SK-N-SH (cell line): Measurements from ENCODE around the gene TTC17. TPM values are rescaled to one million over a fixed set of nuclear protein-coding genes. Genes with fewer than 3 reads are reported as not detected.

Experiments
- CTCF ChIA-PET: fragments of 300-600, 350-600 bp; formaldehyde crosslinking; extraction: SDS; loops from one replicate; lab custom pipeline; 2021; lab: Yijun Ruan, JAX
- POLR2A ChIA-PET: fragments of 350-600 bp; sonication (Branson Sonifier 250); formaldehyde crosslinking; extraction: SDS; loops from one replicate; lab custom pipeline; 2020; ENCODE audit warnings: antibody characterized with exemption, inconsistent platforms; lab: Yijun Ruan, JAX
- DNase-seq: peaks from one replicate; pipeline ENCODE4 v3.0.0; 2012
- H2AFZ ChIP-seq: fragments of 200-600 bp; sonication (generic); 2 replicates; pipeline ENCODE4 v1.8.1; 2016; ENCODE audit warnings: antibody characterized with exemption, mild to moderate bottlenecking, low read depth
- H3F3A ChIP-seq: fragments of 200-600 bp; sonication (generic); replicated peaks from 2 replicates; pipeline ENCODE3; 2016; ENCODE audit warnings: antibody characterized with exemption, mild to moderate bottlenecking; ENCODE audit not compliant: insufficient read depth
- H3K27ac ChIP-seq, 2 experiments: fragments of 200-500 bp in 1 of 2; fragments of 200-600 bp in 1 of 2; sonication (Bioruptor generic) in 1 of 2; sonication (generic), shearing (Covaris generic) in 1 of 2; 2 replicates each; pipeline versions ENCODE4 v1.5.1 to v1.6.1; 2014 to 2016; ENCODE audit warnings: low read depth in 2 of 2, inconsistent platforms in 1 of 2, low read length in 1 of 2, mild to moderate bottlenecking in 1 of 2, mixed read lengths in 1 of 2
- H3K27me3 ChIP-seq: fragments of 200-600 bp; sonication (generic), shearing (Covaris generic); 2 replicates; pipeline ENCODE4 v1.6.1; 2016; ENCODE audit warnings: mixed run types; ENCODE audit not compliant: insufficient read depth
- H3K36me3 ChIP-seq, 2 experiments: fragments of 200-500 bp in 1 of 2; fragments of 200-600 bp in 1 of 2; sonication (Bioruptor generic) in 1 of 2; sonication (generic) in 1 of 2; replicated peaks in 1 of 2; 2 replicates each; pipeline versions ENCODE3 to v1.5.1; 2014 to 2016; ENCODE audit warnings: low read length in 1 of 2, mild to moderate bottlenecking in 1 of 2; ENCODE audit not compliant: insufficient read depth in 2 of 2, control insufficient read depth in 1 of 2
- H3K4me1 ChIP-seq, 2 experiments: fragments of 200-500 bp in 1 of 2; fragments of 200-600 bp in 1 of 2; sonication (Bioruptor generic) in 1 of 2; sonication (generic), shearing (Covaris generic) in 1 of 2; 2 replicates each; pipeline versions ENCODE4 v1.5.1 to v1.6.1; 2014 to 2016; ENCODE audit warnings: low read depth in 1 of 2, low read length in 1 of 2, mixed run types in 1 of 2; ENCODE audit not compliant: insufficient read depth in 2 of 2, control insufficient read depth in 1 of 2
- H3K4me2 ChIP-seq: fragments of 200-600 bp; sonication (generic), shearing (Covaris generic); 2 replicates; pipeline ENCODE4 v1.6.1; 2017; ENCODE audit warnings: mixed run types
- H3K4me3 ChIP-seq, 2 experiments: fragments of 200-500 bp in 1 of 2; fragments of 200-600 bp in 1 of 2; sonication (Bioruptor generic) in 1 of 2; sonication (generic), shearing (Covaris generic) in 1 of 2; 2 replicates each; pipeline versions ENCODE4 v1.5.1 to v1.8.1; 2014 to 2016; ENCODE audit warnings: low read depth in 2 of 2, inconsistent platforms in 1 of 2, low read length in 1 of 2, mild to moderate bottlenecking in 1 of 2, mixed read lengths in 1 of 2, moderate library complexity in 1 of 2
- H3K79me2 ChIP-seq: fragments of 200-600 bp; sonication (generic); 2 replicates; pipeline ENCODE4 v1.8.1; 2017; ENCODE audit warnings: mild to moderate bottlenecking; ENCODE audit not compliant: insufficient read depth
- H3K9ac ChIP-seq: fragments of 200-600 bp; sonication (generic); 2 replicates; pipeline ENCODE4 v1.6.1; 2017; ENCODE audit warnings: mixed run types
- H3K9me2 ChIP-seq: fragments of 200-600 bp; sonication (generic); 2 replicates; pipeline ENCODE4 v1.6.1; 2017; ENCODE audit warnings: mixed run types
- H3K9me3 ChIP-seq: fragments of 200-600 bp; sonication (generic); 2 replicates; pipeline ENCODE4 v1.6.1; 2017; ENCODE audit warnings: mixed run types, mild to moderate bottlenecking, moderate library complexity
- H4K20me1 ChIP-seq: fragments of 200-600 bp; sonication (generic); 2 replicates; pipeline ENCODE4 v1.6.1; 2017; ENCODE audit warnings: mild to moderate bottlenecking, mixed run types; ENCODE audit not compliant: insufficient read depth
- EP300 ChIP-seq, 2 experiments: IDR thresholded peaks; 2 replicates each; pipeline versions ENCODE4 v1.4.0 to v1.6.1; 2012; ENCODE audit warnings: borderline replicate concordance in 1 of 2, low read depth in 1 of 2, low read length in 1 of 2
- EZH2phosphoT487 ChIP-seq: fragments of 200-600 bp; sonication (generic); IDR thresholded peaks from 2 replicates; pipeline ENCODE4 v1.6.1; 2017; ENCODE audit warnings: low read depth, mixed run types, mild to moderate bottlenecking, antibody characterized with exemption, moderate library complexity, borderline replicate concordance
- FOXJ3 ChIP-seq: sonication (generic); formaldehyde crosslinking; IDR thresholded peaks from 2 replicates; pipeline ENCODE4 v1.5.1; 2020; ENCODE audit warnings: mild to moderate bottlenecking, missing genetic modification reagents
- FOXM1 ChIP-seq: IDR thresholded peaks from 2 replicates; pipeline ENCODE4 v1.4.0; 2012; ENCODE audit warnings: low read depth, mild to moderate bottlenecking
- GATA2 ChIP-seq: sonication (generic); formaldehyde crosslinking; IDR thresholded peaks from 2 replicates; pipeline ENCODE4 v1.5.0; 2020; ENCODE audit warnings: mild to moderate bottlenecking, missing genetic modification reagents
- JUND ChIP-seq: IDR thresholded peaks from 2 replicates; pipeline ENCODE4 v1.4.0; 2012
- MXI1 ChIP-seq: IDR thresholded peaks from 2 replicates; pipeline ENCODE4 v1.6.1; 2012; ENCODE audit warnings: mild to moderate bottlenecking, low read depth, low read length, improper control_type of control experiment
- NFIC ChIP-seq: IDR thresholded peaks from 2 replicates; pipeline ENCODE4 v1.4.0; 2012; ENCODE audit warnings: borderline replicate concordance
- NRF1 ChIP-seq: IDR thresholded peaks from 2 replicates; pipeline ENCODE4 v1.6.1; 2012; ENCODE audit warnings: low read depth, mild to moderate bottlenecking, low read length
- POLR2AphosphoS5 ChIP-seq: IDR thresholded peaks from 2 replicates; pipeline ENCODE4 v1.6.1; 2012; ENCODE audit warnings: low read depth, low read length
- RCOR1 ChIP-seq: fragments of 150-350 bp; IDR thresholded peaks from 2 replicates; pipeline ENCODE4 v1.6.1; 2017; ENCODE audit warnings: antibody characterized with exemption, low read length
- REST ChIP-seq: IDR thresholded peaks from 2 replicates; pipeline ENCODE4 v1.6.1; 2012; ENCODE audit warnings: mild to moderate bottlenecking, low read depth, low read length, moderate library complexity
- RXRA ChIP-seq: IDR thresholded peaks from 2 replicates; pipeline ENCODE4 v1.4.0; 2012; ENCODE audit warnings: low read depth, mild to moderate bottlenecking, borderline replicate concordance
- TAF1 ChIP-seq: IDR thresholded peaks from 2 replicates; pipeline ENCODE4 v1.6.1; 2012; ENCODE audit warnings: low read depth, mild to moderate bottlenecking, low read length, moderate library complexity, borderline replicate concordance
- TCF12 ChIP-seq: IDR thresholded peaks from 2 replicates; pipeline ENCODE4 v1.4.0; 2012
- TEAD4 ChIP-seq: IDR thresholded peaks from 2 replicates; pipeline ENCODE4 v1.4.0; 2012; ENCODE audit warnings: mild to moderate bottlenecking, borderline replicate concordance; ENCODE audit not compliant: insufficient read depth
- USF2 ChIP-seq: fragments of 150-350 bp; IDR thresholded peaks from 2 replicates; pipeline ENCODE4 v1.6.1; 2017; ENCODE audit warnings: antibody characterized with exemption, low read length, low read depth, borderline replicate concordance
- WGBS: methylation state at CpG from one replicate; pipeline ENCODE4 v1.1.6; 2017; ENCODE audit warnings: low lambda C conversion rate; 5-methylcytosine and 5-hydroxymethylcytosine counted together
- polyA plus RNA-seq, 3 experiments: library from polyadenylated mRNA; depleted of rRNA; stranded (reverse); fragments of >200 nt; gene quantifications; 2 replicates each; pipeline ENCODE4 v1.2.3, GENCODE V29; 2012
- TF ChIP-seq, protein P1 (sequence below): IDR thresholded peaks from 2 replicates; pipeline ENCODE4 v1.4.0; 2012; ENCODE audit warnings: low read depth, borderline replicate concordance

The TTC17 gene
- polyA plus RNA-seq, 1 of the 3 experiments (the other 2 are of a cell fraction): 66.0 TPM

DNA sequence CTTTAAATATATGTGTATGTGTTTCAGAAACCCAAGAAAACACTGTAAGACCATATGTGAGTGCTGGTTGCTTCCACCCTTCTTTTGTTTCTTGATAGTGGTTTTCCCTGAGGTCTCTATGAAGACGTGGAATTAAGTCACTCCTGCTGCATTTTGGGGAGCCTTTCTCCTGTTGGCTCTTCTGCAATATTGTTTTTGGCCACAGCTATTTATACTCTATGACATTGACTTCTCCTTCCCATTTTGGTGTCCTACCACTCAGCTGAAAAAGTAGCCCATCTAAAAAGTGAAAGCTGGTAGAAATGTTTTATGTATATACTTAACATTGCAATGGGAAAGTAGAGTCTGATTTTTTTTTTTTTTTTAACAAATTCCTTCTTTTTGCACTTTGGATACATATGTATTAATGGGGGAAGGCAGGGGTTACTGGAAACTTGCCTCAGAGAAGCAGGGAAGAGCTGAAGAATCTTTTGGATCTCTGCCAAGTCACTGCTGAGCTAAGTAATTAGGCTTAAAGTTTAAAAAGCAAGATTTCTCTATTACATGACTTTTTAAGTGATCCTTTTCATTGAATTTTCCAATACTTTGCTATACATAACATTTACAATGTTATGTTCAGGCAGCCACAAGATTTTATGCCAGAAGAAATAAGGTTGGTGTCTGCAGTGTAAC lies 1.8 kb downstream of the TTC17 start:
- Histone ChIP-seq H3K36me3 (peaks cover under 1 to 11% of the 10 kb centered on the region in 2 experiments), H3K4me3 (peak overlapping the region; percentile 97 to 99), H3K4me1 (peaks cover 16 to 18% of the 10 kb centered on the region in 2 experiments; a peak in 3 of 4 replicates), H3K4me2 (peak overlapping the region; percentile 86), H4K20me1 (peaks cover 47% of the 10 kb centered on the region), H3K9me3 (no peaks in the 10 kb centered on the region), H3F3A (no peaks in the 10 kb centered on the region), H3K9ac (peak overlapping the region; percentile 87; the same call in 1 of the 2 replicates), H3K79me2 (peaks cover 67% of the 10 kb centered on the region), H3K27ac (no peak overlapping the region; a peak in 1 of 4 replicates), H3K9me2 (no peaks in the 10 kb centered on the region), H3K27me3 (no peaks in the 10 kb centered on the region), H2AFZ (no peak overlapping the region)
- ChIA-PET POLR2A (no interaction called here), CTCF (interaction anchor here (0.6 to 1.5 kb wide), 2 partner anchors 39 to 59 kb away, joined by 3 to 5 read pairs; no protein-coding TSS in a partner anchor)
- WGBS: 71% methylated on average over 1 of the region's 1 CpG
- no peak for DNase-seq
- TF ChIP-seq NRF1: no peak
- TF ChIP-seq NFIC: peak; percentile 49; the same call in 1 of the 2 replicates

GRCh38 chr11:43366677-43367076 lies 8.0 kb downstream of the TTC17 start:
- DNase-seq: no peak
- Histone ChIP-seq H3K27ac (no peak overlapping the region), H3K4me2 (no peak overlapping the region), H3F3A (no peaks in the 10 kb centered on the region), H3K79me2 (peaks cover 100% of the 10 kb centered on the region)
- POLR2A ChIA-PET: no interaction called here
- TF ChIP-seq EZH2phosphoT487: no peak
- no peak for TF ChIP-seq GATA2 (CRISPR knock-in tag)
- no peak for TF ChIP-seq TCF12
- no peak for TF ChIP-seq JUND
- no peak for TF ChIP-seq FOXM1
- no peak for TF ChIP-seq POLR2AphosphoS5
- TF ChIP-seq FOXJ3: no peak
- TF ChIP-seq EP300 (IDR thresholded peaks at IDR 0.05; ENCODE audit: borderline replicate concordance in 1 of 2, low read depth in 1 of 2, low read length in 1 of 2): no peak
- no peak for TF ChIP-seq RCOR1
- no peak for TF ChIP-seq MXI1
- TF ChIP-seq, protein P1, sequence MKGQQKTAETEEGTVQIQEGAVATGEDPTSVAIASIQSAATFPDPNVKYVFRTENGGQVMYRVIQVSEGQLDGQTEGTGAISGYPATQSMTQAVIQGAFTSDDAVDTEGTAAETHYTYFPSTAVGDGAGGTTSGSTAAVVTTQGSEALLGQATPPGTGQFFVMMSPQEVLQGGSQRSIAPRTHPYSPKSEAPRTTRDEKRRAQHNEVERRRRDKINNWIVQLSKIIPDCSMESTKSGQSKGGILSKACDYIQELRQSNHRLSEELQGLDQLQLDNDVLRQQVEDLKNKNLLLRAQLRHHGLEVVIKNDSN: no peak
- no peak for TF ChIP-seq TEAD4
- no peak for TF ChIP-seq RXRA
- TF ChIP-seq TAF1: no peak
- TF ChIP-seq REST: no peak
- no peak for TF ChIP-seq USF2
- TF ChIP-seq, all 33 proteins: peak for 0
- no peak overlapping the region for H3K4me3 ChIP-seq
- H3K36me3 ChIP-seq: peaks cover 11 to 23% of the 10 kb centered on the region in 2 experiments
- H3K9me2 ChIP-seq: no peaks in the 10 kb centered on the region
- CTCF ChIA-PET: interaction anchor here (0.5 kb wide), 1 partner anchor 13 kb away, joined by 3 read pairs; no protein-coding TSS in a partner anchor
- no peak overlapping the region for H3K9ac ChIP-seq
- H4K20me1 ChIP-seq: peaks cover 61% of the 10 kb centered on the region
- no peaks in the 10 kb centered on the region for H3K9me3 ChIP-seq
- no peaks in the 10 kb centered on the region; a peak in 2 of 4 replicates for H3K4me1 ChIP-seq
- no peaks in the 10 kb centered on the region for H3K27me3 ChIP-seq
- WGBS: 93% methylated on average over 5 of the region's 5 CpGs
- no peak overlapping the region for H2AFZ ChIP-seq
